CD4-positive, alpha-beta T cell treated with Interleukin-2 at 100 ng/mL for 4 hours (primary cell): Measurements from ENCODE around the gene HCN2.

ENCODE experiments used
- DNase-seq: peaks from one replicate; pipeline ENCODE4 v3.0.0-alpha.2; 2020; ENCODE audit warnings: low spot score

Gene HCN2

GRCh38 chr19:589693-590395 lies at the start of gene HCN2:
HCN2 (plus strand) TSS chr19:589881; CDS start chr19:589946, 65 bp downstream.
- DNase-seq = no peak

- no peak for DNase-seq
These were observed 48.6 kb upstream of the HCN2 start for GRCh38 chr19:540867-541637.

GRCh38 chr19:541699-542098 lies 48.0 kb upstream of the HCN2 start:
- DNase-seq = no peak

GRCh38 chr19:542173-542866 lies 47.4 kb upstream of the HCN2 start:
- no peak for DNase-seq

- peak; percentile 79 for DNase-seq
These were observed 45.6 kb upstream of the HCN2 start, which contains the start of gene GZMM for GRCh38 chr19:543910-544608. GZMM (plus strand) TSS chr19:544053; CDS start chr19:544072, 19 bp downstream.

- no peak for DNase-seq
These were observed 42.6 kb upstream of the HCN2 start for GRCh38 chr19:547117-547516.

- DNase-seq = no peak
These were observed 41.6 kb upstream of the HCN2 start for GRCh38 chr19:547836-548720.

GRCh38 chr19:548886-549830 lies 40.5 kb upstream of the HCN2 start:
- no peak for DNase-seq

- no peak for DNase-seq
These were observed 34.9 kb upstream of the HCN2 start for GRCh38 chr19:554817-555216.

- DNase-seq = no peak
These were observed 34.2 kb upstream of the HCN2 start for GRCh38 chr19:555474-555808.

GRCh38 chr19:556611-557382 lies 32.9 kb upstream of the HCN2 start:
- DNase-seq = no peak

- no peak for DNase-seq
These were observed 30.8 kb upstream of the HCN2 start for GRCh38 chr19:558770-559439.

GRCh38 chr19:560121-560520 lies 29.6 kb upstream of the HCN2 start:
- no peak for DNase-seq

GRCh38 chr19:566403-566802 lies 23.3 kb upstream of the HCN2 start:
- no peak for DNase-seq

GRCh38 chr19:566844-567243 lies 22.8 kb upstream of the HCN2 start:
- no peak for DNase-seq

- DNase-seq = no peak
These were observed 22.3 kb upstream of the HCN2 start for GRCh38 chr19:567296-567900.

- DNase-seq = no peak
These were observed 19.4 kb upstream of the HCN2 start for GRCh38 chr19:570251-570686.

- DNase-seq = peak; percentile 57
These were observed 18.6 kb upstream of the HCN2 start for GRCh38 chr19:570937-571565.
